Keratinocyte (primary cell): ENCODE results near the gene DHX34. TPM values are rescaled to one million over a fixed set of nuclear protein-coding genes. Genes with fewer than 3 reads are reported as not detected.
"Not testable (repeated sequence)": the region's sequence is repeated elsewhere in the genome, so short reads cannot be mapped to it uniquely, and the experiment has no call there.

Source experiments
- DNase-seq: peaks from one replicate; pipeline ENCODE4 v3.0.0-alpha.2; 2011; ENCODE audit warnings: low read depth, missing footprints, low spot score
- FAIRE-seq: peaks from 2 replicates; lab custom pipeline; 2011; peaks lifted over from hg19 to GRCh38; lab: Jason Lieb, UNC
- H2AFZ ChIP-seq: 2 replicates; pipeline ENCODE4 v1.6.0; 2012; ENCODE audit warnings: low read length, control low read depth, inconsistent platforms; ENCODE audit not compliant: control insufficient read depth
- H3K27ac ChIP-seq: 2 replicates; pipeline ENCODE4 v1.5.1; 2011; ENCODE audit warnings: low read length; ENCODE audit not compliant: control insufficient read depth, insufficient read depth
- H3K27me3 ChIP-seq: 3 replicates; pipeline ENCODE4 v1.6.0; 2011; ENCODE audit warnings: low read length; ENCODE audit not compliant: control insufficient read depth, insufficient read depth; ENCODE audit errors: extremely low read depth
- H3K36me3 ChIP-seq, 2 experiments: 2 replicates in 1 of 2; 3 replicates in 1 of 2; pipeline ENCODE4 v1.5.1; 2011; ENCODE audit warnings: low read length in 2 of 2, mild to moderate bottlenecking in 1 of 2; ENCODE audit not compliant: control insufficient read depth in 2 of 2, insufficient read depth in 2 of 2; ENCODE audit errors: extremely low read depth in 1 of 2
- H3K4me1 ChIP-seq: 3 replicates; pipeline ENCODE4 v1.5.1; 2011; ENCODE audit warnings: low read length; ENCODE audit not compliant: control insufficient read depth, insufficient read depth; ENCODE audit errors: extremely low read depth
- H3K4me2 ChIP-seq: 3 replicates; pipeline ENCODE4 v1.6.0; 2011; ENCODE audit warnings: low read depth, low read length; ENCODE audit not compliant: control insufficient read depth, insufficient read depth; ENCODE audit errors: extremely low read depth
- H3K4me3 ChIP-seq, 3 experiments: fragments of 200-600 bp in 1 of 3; sonication (generic) in 1 of 3; 2 replicates in 2 of 3; 3 replicates in 1 of 3; pipeline ENCODE4 v1.5.1; 2011 to 2016; ENCODE audit warnings: low read length in 3 of 3, mild to moderate bottlenecking in 3 of 3, control low read depth in 2 of 3, inconsistent platforms in 1 of 3, low read depth in 1 of 3, mixed read lengths in 1 of 3, mixed run types in 1 of 3, moderate library complexity in 1 of 3; ENCODE audit not compliant: control insufficient read depth in 2 of 3, insufficient read depth in 2 of 3; ENCODE audit errors: extremely low read depth in 1 of 3
- H3K79me2 ChIP-seq: 2 replicates; pipeline ENCODE4 v1.6.0; 2012; ENCODE audit warnings: low read length; ENCODE audit not compliant: control insufficient read depth, insufficient read depth
- H3K9ac ChIP-seq: 3 replicates; pipeline ENCODE4 v1.6.0; 2011; ENCODE audit warnings: low read length; ENCODE audit not compliant: control insufficient read depth, insufficient read depth; ENCODE audit errors: extremely low read depth
- H3K9me1 ChIP-seq: 3 replicates; pipeline ENCODE4 v1.6.0; 2011; ENCODE audit warnings: low read length; ENCODE audit not compliant: control insufficient read depth, insufficient read depth; ENCODE audit errors: extremely low read depth
- H3K9me3 ChIP-seq: 2 replicates; pipeline ENCODE4 v1.5.1; 2012; ENCODE audit warnings: low read depth, low read length; ENCODE audit not compliant: control insufficient read depth
- H4K20me1 ChIP-seq: 3 replicates; pipeline ENCODE4 v1.6.0; 2011; ENCODE audit warnings: low read length; ENCODE audit not compliant: control insufficient read depth, insufficient read depth; ENCODE audit errors: extremely low read depth
- CTCF ChIP-seq, 3 experiments: IDR thresholded peaks in 1 of 3; conservative IDR thresholded peaks in 1 of 3; optimal IDR thresholded peaks in 1 of 3; 2 replicates in 2 of 3; 3 replicates in 1 of 3; pipeline versions ENCODE3 to v1.5.1; 2011; ENCODE audit warnings: low read length in 3 of 3, mild to moderate bottlenecking in 3 of 3, moderate library complexity in 2 of 3, control low read depth in 1 of 3, inconsistent platforms in 1 of 3; ENCODE audit not compliant: insufficient read depth in 2 of 3; ENCODE audit errors: extremely low read depth in 1 of 3
- EZH2 ChIP-seq: IDR thresholded peaks from one replicate; pipeline ENCODE4 v1.6.1; 2012; ENCODE audit warnings: inconsistent platforms, mild to moderate bottlenecking, low read length, moderate library complexity
- dilution Hi-C: fragments of 300-500 bp; cut with MboI; formaldehyde crosslinking; loops from one replicate; pipeline ENCODE4 v1.7.0; 2020; ENCODE audit warnings: low sequenced_read_pairs; ENCODE audit not compliant: extremely low pct_ligation_motif_present
- polyA plus RNA-seq, 5 experiments: library from polyadenylated mRNA; depleted of rRNA in 3 of 5; stranded (reverse) in 3 of 5; stranded (forward) in 1 of 5; unstranded in 1 of 5; fragments of >200 nt; gene quantifications; 1 replicate in 1 of 5; 2 replicates in 3 of 5; 3 replicates in 1 of 5; pipeline versions ENCODE4 v1.2.1 to v1.2.3, GENCODE V29; 2011 to 2012; ENCODE audit warnings: missing spikeins in 2 of 5, low read depth in 1 of 5, low replicate concordance in 1 of 5

DHX34 gene
- polyA plus RNA-seq, 1 donor (not counting 4 experiments of a cell fraction or from before 2014, with no cell fraction given) = 6.4 TPM

DNA sequence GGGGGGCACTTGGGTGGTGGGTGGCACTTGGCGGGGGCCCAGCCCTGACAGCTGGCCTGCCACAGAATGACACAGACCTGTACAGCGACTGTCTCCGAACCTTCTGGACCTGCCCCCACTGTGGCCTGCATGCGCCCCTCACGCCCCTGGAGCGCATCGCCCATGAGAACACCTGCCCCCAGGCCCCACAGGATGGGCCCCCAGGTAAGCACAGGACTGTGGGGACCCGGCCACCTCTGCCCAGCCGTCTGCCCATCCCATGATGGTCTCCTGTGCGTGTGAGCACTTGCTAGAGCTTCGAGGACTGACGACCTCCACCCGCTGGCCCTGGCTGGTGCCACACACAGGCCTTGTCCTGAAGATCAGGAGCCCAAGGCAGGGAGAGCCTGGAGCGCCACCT, 32.0 kb downstream of the DHX34 start:
- DNase-seq = no peak
- dilution Hi-C loops = no loop called here
- peaks cover 23 to 33% of the 10 kb centered on the region in 2 experiments for H3K36me3 ChIP-seq

DNA sequence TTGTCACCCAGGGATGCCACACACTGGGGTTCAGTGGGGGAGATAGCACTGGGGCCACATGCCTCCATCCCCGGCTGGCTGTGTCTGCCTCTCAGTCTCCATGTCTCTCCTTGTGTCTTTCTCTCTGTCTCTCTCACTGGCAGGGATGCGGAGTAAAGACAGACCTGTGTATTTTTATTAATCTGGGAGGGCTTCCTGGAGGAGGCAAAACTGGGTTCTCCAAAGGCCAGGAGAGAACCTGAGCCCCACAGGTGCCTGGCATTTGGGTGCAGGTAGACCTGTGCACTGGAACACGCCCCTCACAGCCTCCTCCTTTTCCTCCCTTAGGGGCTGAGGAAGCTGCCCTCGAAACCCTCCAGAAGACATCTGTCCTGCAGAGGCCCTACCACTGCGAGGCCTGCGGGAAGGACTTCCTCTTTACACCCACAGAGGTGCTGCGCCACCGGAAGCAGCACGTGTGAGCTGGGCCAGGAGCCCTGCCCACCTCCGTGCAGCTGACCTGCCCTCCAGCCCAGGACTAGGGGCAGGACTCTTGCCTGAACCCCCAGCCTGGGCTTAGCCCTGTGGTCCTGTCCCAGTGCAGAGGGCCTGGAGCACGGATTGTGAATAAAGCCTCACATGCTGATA, 32.7 kb downstream of the DHX34 start:
- FAIRE-seq (no peak), DNase-seq (no peak)
- Histone ChIP-seq H3K4me1 (no peaks in the 10 kb centered on the region), H4K20me1 (no peaks in the 10 kb centered on the region), H3K79me2 (no peaks in the 10 kb centered on the region), H3K36me3 (peaks cover 20 to 28% of the 10 kb centered on the region in 2 experiments), H3K4me3 (no peak overlapping the region), H3K4me2 (no peak overlapping the region), H3K9me1 (no peaks in the 10 kb centered on the region), H3K27me3 (no peaks in the 10 kb centered on the region), H3K9ac (no peak overlapping the region), H3K9me3 (no peaks in the 10 kb centered on the region), H3K27ac (no peak overlapping the region), H2AFZ (no peak overlapping the region)
- TF ChIP-seq EZH2 (no peak), CTCF (optimal IDR thresholded peaks at IDR 0.05 in 1 of 3, IDR thresholded peaks at IDR 0.05 in 1 of 3, conservative IDR thresholded peaks at IDR 0.05 in 1 of 3; ENCODE audit: extremely low read depth in 1 of 3, insufficient read depth in 2 of 3, low read length in 3 of 3) (no peak)
- dilution Hi-C loops = no loop called here

More for the DNA sequence above, 32.0 kb downstream of the DHX34 start:
- Histone ChIP-seq H3K4me3 (no peak overlapping the region), H3K9me3 (no peaks in the 10 kb centered on the region), H3K9ac (no peak overlapping the region), H3K27ac (no peak overlapping the region), H3K4me2 (no peak overlapping the region), H3K9me1 (no peaks in the 10 kb centered on the region), H3K79me2 (no peaks in the 10 kb centered on the region), H3K27me3 (no peaks in the 10 kb centered on the region), H4K20me1 (no peaks in the 10 kb centered on the region), H3K4me1 (no peaks in the 10 kb centered on the region), H2AFZ (no peak overlapping the region)
- no peak for FAIRE-seq
- TF ChIP-seq EZH2 = no peak
- no peak for TF ChIP-seq CTCF (optimal IDR thresholded peaks at IDR 0.05 in 1 of 3, IDR thresholded peaks at IDR 0.05 in 1 of 3, conservative IDR thresholded peaks at IDR 0.05 in 1 of 3; ENCODE audit: extremely low read depth in 1 of 3, insufficient read depth in 2 of 3, low read length in 3 of 3)

GRCh38 chr19:47383890-47384289, 34.8 kb downstream of the DHX34 start:
- peaks cover 20 to 23% of the 10 kb centered on the region in 2 experiments for H3K36me3 ChIP-seq
- dilution Hi-C loops, H3K9me1 ChIP-seq, H3K27ac ChIP-seq, H3K9me3 ChIP-seq, H3K4me2 ChIP-seq, H2AFZ ChIP-seq, H3K4me3 ChIP-seq, H3K27me3 ChIP-seq, H4K20me1 ChIP-seq, H3K4me1 ChIP-seq, DNase-seq, FAIRE-seq, H3K79me2 ChIP-seq, H3K9ac ChIP-seq: not testable (repeated sequence)

DNA sequence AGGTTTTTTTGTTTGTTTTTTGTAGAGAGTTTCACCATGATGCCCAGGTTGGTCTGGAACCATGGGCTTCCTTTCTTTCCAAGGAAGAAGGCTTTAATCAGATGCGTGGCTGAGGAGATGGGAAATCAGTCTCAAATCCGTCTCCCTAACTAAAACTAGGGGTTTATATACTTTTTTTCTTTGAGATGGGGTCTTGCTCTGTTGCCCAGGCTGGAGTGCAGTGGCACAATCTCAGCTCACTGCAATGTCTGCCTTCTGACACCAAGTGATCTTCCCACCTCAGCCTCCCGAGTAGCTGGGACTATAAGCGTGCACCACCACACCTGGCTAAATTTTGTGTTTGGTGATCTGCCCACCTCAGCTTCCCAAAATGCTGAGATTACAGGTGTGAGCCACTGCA, 35.4 kb downstream of the DHX34 start:
- H3K9me1 ChIP-seq, H3K27me3 ChIP-seq, H2AFZ ChIP-seq, H3K9me3 ChIP-seq, H4K20me1 ChIP-seq, H3K4me1 ChIP-seq, dilution Hi-C loops, DNase-seq, FAIRE-seq, H3K79me2 ChIP-seq, H3K9ac ChIP-seq, H3K27ac ChIP-seq, H3K4me3 ChIP-seq, H3K4me2 ChIP-seq: not testable (repeated sequence)
- peaks cover 20% of the 10 kb centered on the region in 2 experiments for H3K36me3 ChIP-seq
